A549 (cell line): ENCODE data around the gene ELL. TPM values are rescaled to one million over a fixed set of nuclear protein-coding genes. Genes with fewer than 3 reads are reported as not detected.

Source experiments
- ATAC-seq, 2 experiments: fragments of 200-7000 bp in 1 of 2; fragments of >200 bp in 1 of 2; cut with Nextera tagmentation in 1 of 2; cut with Tn5 transposase in 1 of 2; 3 replicates each; pipeline versions ENCODE4 v1.8.0 to v1.9.1; 2018 to 2020; ENCODE audit warnings: mild to moderate bottlenecking in 1 of 2, moderate library complexity in 1 of 2
- CTCF ChIA-PET: fragments of 300-600 bp; sonication (Branson Sonifier 250); formaldehyde crosslinking; extraction: SDS; loops from one replicate; lab custom pipeline; 2021; ENCODE audit warnings: antibody characterized with exemption, inconsistent platforms; lab: Yijun Ruan, JAX
- POLR2A ChIA-PET: fragments of 350-600 bp; formaldehyde crosslinking; extraction: SDS; loops from one replicate; lab custom pipeline; 2021; ENCODE audit warnings: antibody characterized with exemption, inconsistent platforms; lab: Yijun Ruan, JAX
- DNase-seq, 2 experiments: peaks; one replicate each; pipeline versions ENCODE4 v3.0.0 to v3.0.0-alpha.2; 2011 to 2016; ENCODE audit warnings: low read depth in 1 of 2, low spot score in 1 of 2
- FAIRE-seq: peaks from 2 replicates; lab custom pipeline; 2011; peaks lifted over from hg19 to GRCh38; lab: Jason Lieb, UNC
- H3K27ac ChIP-seq, 2 experiments: fragments of >200 bp; sonication (Bioruptor Twin); formaldehyde crosslinking; 3 replicates each; pipeline ENCODE4 v1.5.1; 2016 to 2017
- H3K4me1 ChIP-seq: fragments of >200 bp; sonication (Bioruptor Twin); formaldehyde crosslinking; 3 replicates; pipeline ENCODE4 v1.6.1; 2016
- H3K4me2 ChIP-seq: fragments of >200 bp; sonication (Bioruptor Twin); formaldehyde crosslinking; 3 replicates; pipeline ENCODE4 v1.6.1; 2016
- H3K4me3 ChIP-seq: fragments of >200 bp; sonication (Bioruptor Twin); formaldehyde crosslinking; 3 replicates; pipeline ENCODE4 v1.5.1; 2016
- H3K9me3 ChIP-seq: fragments of >200 bp; sonication (Bioruptor Twin); formaldehyde crosslinking; 3 replicates; pipeline ENCODE4 v1.6.1; 2016
- CEBPB ChIP-seq, 2 experiments: fragments of >200 bp in 1 of 2; sonication (Bioruptor Twin) in 1 of 2; formaldehyde crosslinking in 1 of 2; IDR thresholded peaks; 2 replicates each; pipeline ENCODE4 v1.6.1; 2012 to 2016
- CHD2 ChIP-seq: fragments of 150-350 bp; IDR thresholded peaks from 2 replicates; pipeline ENCODE4 v1.6.1; 2014; ENCODE audit warnings: low read length; ENCODE audit not compliant: partially characterized antibody
- EHF ChIP-seq: fragments of 250-450 bp; sonication (Bioruptor Pico); IDR thresholded peaks from 2 replicates; pipeline ENCODE4 v1.5.0; 2020; ENCODE audit warnings: mild to moderate bottlenecking
- EHMT2 ChIP-seq: fragments of 200-600 bp; sonication (generic); IDR thresholded peaks from 2 replicates; pipeline ENCODE4 v1.6.1; 2016; ENCODE audit warnings: antibody characterized with exemption, low read depth, mild to moderate bottlenecking, moderate library complexity
- EP300 ChIP-seq, 2 experiments: fragments of >200 bp; sonication (Bioruptor Twin); formaldehyde crosslinking; IDR thresholded peaks; 2 replicates in 1 of 2; 3 replicates in 1 of 2; pipeline ENCODE4 v1.6.1; 2016 to 2017
- FOSL2 ChIP-seq, 2 experiments: fragments of 450-650 bp in 1 of 2; fragments of >200 bp in 1 of 2; sonication (Bioruptor Twin) in 1 of 2; formaldehyde crosslinking; IDR thresholded peaks; 2 replicates each; pipeline versions ENCODE4 v1.5.0 to v1.6.1; 2016 to 2020; ENCODE audit warnings: mild to moderate bottlenecking in 1 of 2, moderate library complexity in 1 of 2
- FOXS1 ChIP-seq: fragments of 250-450 bp; sonication (Bioruptor Pico); IDR thresholded peaks from 2 replicates; pipeline ENCODE4 v1.5.0; 2020; ENCODE audit warnings: mild to moderate bottlenecking, moderate library complexity
- GATA3 ChIP-seq: IDR thresholded peaks from 2 replicates; pipeline ENCODE4 v1.6.1; 2012; ENCODE audit warnings: borderline replicate concordance
- JUN ChIP-seq, 2 experiments: fragments of >200 bp; sonication (Bioruptor Twin); formaldehyde crosslinking; IDR thresholded peaks; 2 replicates in 1 of 2; 3 replicates in 1 of 2; pipeline ENCODE4 v1.6.1; 2016 to 2017
- MAZ ChIP-seq: fragments of 150-350 bp; IDR thresholded peaks from 2 replicates; pipeline ENCODE4 v1.6.1; 2014; ENCODE audit warnings: antibody characterized with exemption, low read depth, low read length, borderline replicate concordance
- RARB ChIP-seq: fragments of 250-450 bp; sonication (Bioruptor Pico); IDR thresholded peaks from 2 replicates; pipeline ENCODE4 v1.8.0; 2021; ENCODE audit warnings: mild to moderate bottlenecking, moderate library complexity
- RNF2 ChIP-seq: fragments of 200-600 bp; sonication (generic); IDR thresholded peaks from 2 replicates; pipeline ENCODE4 v1.6.1; 2016; ENCODE audit warnings: low read depth, mild to moderate bottlenecking, antibody characterized with exemption, moderate library complexity, borderline replicate concordance
- TFCP2L1 ChIP-seq: fragments of 250-450 bp; sonication (Bioruptor Pico); IDR thresholded peaks from 2 replicates; pipeline ENCODE4 v1.5.0; 2021; ENCODE audit warnings: mild to moderate bottlenecking
- ZFP36 ChIP-seq: fragments of 450-650 bp; IDR thresholded peaks from 2 replicates; pipeline ENCODE4 v1.6.1; 2014; ENCODE audit warnings: borderline replicate concordance; ENCODE audit not compliant: partially characterized antibody
- ZSCAN20 ChIP-seq: fragments of 250-450 bp; sonication (Bioruptor Pico); IDR thresholded peaks from 2 replicates; pipeline ENCODE4 v1.8.0; 2022; ENCODE audit warnings: mild to moderate bottlenecking, moderate library complexity
- WGBS: methylation state at CpG from one replicate; pipeline ENCODE4 v1.1.6; 2017; ENCODE audit errors: missing lambda C conversion rate; 5-methylcytosine and 5-hydroxymethylcytosine counted together
- polyA plus RNA-seq, 4 experiments: library from polyadenylated mRNA; depleted of rRNA in 3 of 4; stranded (reverse); fragments of >200 nt; fragmentation: RNase III in 1 of 4; extraction: RNeasy Plus Mini Kit Qiagen cat#74134 plus additional on column Dnase treatment in 1 of 4; gene quantifications; 2 replicates in 3 of 4; 3 replicates in 1 of 4; pipeline ENCODE4 v1.2.3, GENCODE V29; 2011 to 2017
- TF ChIP-seq, protein P1 (sequence below): fragments of 150-350 bp; IDR thresholded peaks from 2 replicates; pipeline ENCODE4 v1.6.1; 2014; ENCODE audit warnings: low read depth, mild to moderate bottlenecking, low read length
- TF ChIP-seq, protein P2 (sequence below): fragments of >200 bp; sonication (Bioruptor Twin); formaldehyde crosslinking; IDR thresholded peaks from 3 replicates; pipeline ENCODE4 v1.5.1; 2016
- TF ChIP-seq, protein P3 (sequence below): IDR thresholded peaks from 2 replicates; pipeline ENCODE4 v1.6.1; 2012
- TF ChIP-seq, protein P4 (sequence below): IDR thresholded peaks from 2 replicates; pipeline ENCODE4 v1.6.1; 2012

ELL gene
- polyA plus RNA-seq, 2 of the 4 experiments (the other 2 are of a cell fraction): 1.6 to 3.6 TPM

DNA sequence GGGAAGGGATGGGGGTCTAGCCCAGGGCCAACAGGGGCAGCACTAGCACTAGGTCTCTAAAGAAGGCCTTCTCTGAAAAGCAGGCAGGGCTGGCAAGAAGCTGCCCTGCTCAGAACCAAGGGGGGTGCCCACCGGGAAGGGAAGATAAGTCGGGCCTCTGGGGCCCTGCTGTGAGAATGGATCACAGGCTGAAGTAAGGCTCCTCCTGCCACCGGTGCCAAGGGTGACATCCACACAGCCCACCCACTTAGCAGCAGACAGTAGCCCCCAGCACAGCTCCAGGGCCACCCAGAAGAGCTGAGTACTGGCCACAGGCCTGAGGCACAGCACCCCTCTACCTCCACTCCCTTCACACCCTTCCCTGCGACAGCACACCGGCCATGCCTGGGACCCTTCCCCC is 5.9 kb downstream of the ELL start:
- DNase-seq (no peak), FAIRE-seq (no peak), ATAC-seq (no peak)
- H3K27ac ChIP-seq: peak overlapping the region in 1 of 2 experiments; percentile 18; a peak in 1 of 6 replicates
- no peaks in the 10 kb centered on the region for H3K9me3 ChIP-seq
- TF ChIP-seq FOXS1 (CRISPR knock-in tag) (no peak), RNF2 (no peak), ZSCAN20 (no peak), EP300 (IDR thresholded peaks at IDR 0.05) (no peak), RARB (CRISPR knock-in tag) (no peak), CHD2 (no peak), FOSL2 (IDR thresholded peaks at IDR 0.05) (no peak), FOSL2 (CRISPR knock-in tag; IDR thresholded peaks at IDR 0.05) (no peak), EHF (CRISPR knock-in tag) (no peak), MAZ (no peak), JUN (IDR thresholded peaks at IDR 0.05) (no peak), EHMT2 (no peak), ZFP36 (no peak), GATA3 (no peak)
- TF ChIP-seq, protein P1, sequence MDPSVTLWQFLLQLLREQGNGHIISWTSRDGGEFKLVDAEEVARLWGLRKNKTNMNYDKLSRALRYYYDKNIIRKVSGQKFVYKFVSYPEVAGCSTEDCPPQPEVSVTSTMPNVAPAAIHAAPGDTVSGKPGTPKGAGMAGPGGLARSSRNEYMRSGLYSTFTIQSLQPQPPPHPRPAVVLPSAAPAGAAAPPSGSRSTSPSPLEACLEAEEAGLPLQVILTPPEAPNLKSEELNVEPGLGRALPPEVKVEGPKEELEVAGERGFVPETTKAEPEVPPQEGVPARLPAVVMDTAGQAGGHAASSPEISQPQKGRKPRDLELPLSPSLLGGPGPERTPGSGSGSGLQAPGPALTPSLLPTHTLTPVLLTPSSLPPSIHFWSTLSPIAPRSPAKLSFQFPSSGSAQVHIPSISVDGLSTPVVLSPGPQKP: no peak
- TF ChIP-seq, protein P2, sequence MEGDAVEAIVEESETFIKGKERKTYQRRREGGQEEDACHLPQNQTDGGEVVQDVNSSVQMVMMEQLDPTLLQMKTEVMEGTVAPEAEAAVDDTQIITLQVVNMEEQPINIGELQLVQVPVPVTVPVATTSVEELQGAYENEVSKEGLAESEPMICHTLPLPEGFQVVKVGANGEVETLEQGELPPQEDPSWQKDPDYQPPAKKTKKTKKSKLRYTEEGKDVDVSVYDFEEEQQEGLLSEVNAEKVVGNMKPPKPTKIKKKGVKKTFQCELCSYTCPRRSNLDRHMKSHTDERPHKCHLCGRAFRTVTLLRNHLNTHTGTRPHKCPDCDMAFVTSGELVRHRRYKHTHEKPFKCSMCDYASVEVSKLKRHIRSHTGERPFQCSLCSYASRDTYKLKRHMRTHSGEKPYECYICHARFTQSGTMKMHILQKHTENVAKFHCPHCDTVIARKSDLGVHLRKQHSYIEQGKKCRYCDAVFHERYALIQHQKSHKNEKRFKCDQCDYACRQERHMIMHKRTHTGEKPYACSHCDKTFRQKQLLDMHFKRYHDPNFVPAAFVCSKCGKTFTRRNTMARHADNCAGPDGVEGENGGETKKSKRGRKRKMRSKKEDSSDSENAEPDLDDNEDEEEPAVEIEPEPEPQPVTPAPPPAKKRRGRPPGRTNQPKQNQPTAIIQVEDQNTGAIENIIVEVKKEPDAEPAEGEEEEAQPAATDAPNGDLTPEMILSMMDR: no peak
- TF ChIP-seq, protein P3, sequence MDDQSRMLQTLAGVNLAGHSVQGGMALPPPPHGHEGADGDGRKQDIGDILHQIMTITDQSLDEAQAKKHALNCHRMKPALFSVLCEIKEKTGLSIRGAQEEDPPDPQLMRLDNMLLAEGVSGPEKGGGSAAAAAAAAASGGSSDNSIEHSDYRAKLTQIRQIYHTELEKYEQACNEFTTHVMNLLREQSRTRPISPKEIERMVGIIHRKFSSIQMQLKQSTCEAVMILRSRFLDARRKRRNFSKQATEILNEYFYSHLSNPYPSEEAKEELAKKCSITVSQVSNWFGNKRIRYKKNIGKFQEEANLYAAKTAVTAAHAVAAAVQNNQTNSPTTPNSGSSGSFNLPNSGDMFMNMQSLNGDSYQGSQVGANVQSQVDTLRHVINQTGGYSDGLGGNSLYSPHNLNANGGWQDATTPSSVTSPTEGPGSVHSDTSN: no peak
- TF ChIP-seq, protein P4, sequence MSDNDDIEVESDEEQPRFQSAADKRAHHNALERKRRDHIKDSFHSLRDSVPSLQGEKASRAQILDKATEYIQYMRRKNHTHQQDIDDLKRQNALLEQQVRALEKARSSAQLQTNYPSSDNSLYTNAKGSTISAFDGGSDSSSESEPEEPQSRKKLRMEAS: no peak
- no peak overlapping the region for H3K4me3 ChIP-seq
- peak overlapping the region; percentile 51; the same call in 2 of the 3 replicates for H3K4me2 ChIP-seq
- WGBS: 93% methylated on average over 3 of the region's 5 CpGs
- CTCF ChIA-PET: interaction anchor here (0.7 to 1.3 kb wide), 3 partner anchors 56 to 114 kb away, joined by 3 to 5 read pairs (median 3); partner anchors contain the start of gene REX1BD
- peaks cover 27% of the 10 kb centered on the region for H3K4me1 ChIP-seq
- POLR2A ChIA-PET: no interaction called here

DNA sequence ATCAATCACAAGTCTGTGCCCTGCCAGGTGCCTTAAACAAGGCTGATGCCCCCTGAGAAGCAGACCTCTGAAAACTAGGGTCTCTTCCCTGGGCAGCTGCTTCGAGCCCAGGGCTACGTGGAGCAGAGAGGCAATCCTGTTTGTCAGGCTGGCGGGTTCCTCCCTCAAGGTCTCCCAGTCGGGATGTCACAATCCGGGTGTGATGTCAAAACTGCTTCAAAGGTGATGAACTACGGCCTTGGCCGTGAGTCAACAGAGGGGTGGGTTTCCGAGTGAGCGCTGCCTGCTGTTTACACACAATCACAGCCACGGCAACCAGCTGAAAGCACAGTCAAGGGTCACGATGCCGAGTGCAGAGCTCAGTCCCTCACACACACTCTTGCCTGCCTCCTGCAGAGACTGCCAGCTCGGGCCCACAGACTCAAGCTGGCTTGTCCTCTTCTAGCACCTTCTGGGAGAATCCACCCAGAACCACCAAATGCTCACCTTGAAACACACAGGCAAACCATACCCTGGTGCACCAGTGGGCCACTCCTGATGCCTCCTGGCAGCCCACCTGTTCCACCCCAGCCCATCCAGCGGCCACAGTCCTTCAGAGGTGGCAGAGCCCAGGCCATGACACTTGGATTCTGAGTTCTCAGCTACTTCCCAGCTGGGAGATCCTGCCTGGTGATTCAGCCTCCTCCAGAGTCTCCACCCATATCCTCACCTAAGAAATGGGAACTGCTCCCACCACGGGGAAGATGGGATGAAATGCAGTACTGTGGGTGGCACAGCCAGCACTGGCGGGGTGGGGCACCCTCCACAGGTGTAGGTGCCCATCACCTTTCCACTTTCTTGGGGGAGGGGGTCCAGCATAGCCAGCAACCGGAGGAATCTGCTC is 6.8 kb downstream of the ELL start:
- Histone ChIP-seq H3K4me3 (no peak overlapping the region), H3K27ac (peak overlapping the region in 1 of 2 experiments; percentile 73; a peak in 4 of 6 replicates), H3K4me1 (peaks cover 26% of the 10 kb centered on the region), H3K9me3 (no peaks in the 10 kb centered on the region), H3K4me2 (peak overlapping the region; percentile 51)
- peak in 1 of 2 experiments; percentile 64 for DNase-seq
- TF ChIP-seq CEBPB (IDR thresholded peaks at IDR 0.05) (0 out of 4 replicates have a peak, but pooled peaks of 1 of the 2 experiments have one; percentile 29), TFCP2L1 (no peak)
- WGBS: 42% methylated on average over 6 of the region's 17 CpGs
- peak; percentile 57 to 70; a peak in 5 of 6 replicates for ATAC-seq
- ChIA-PET POLR2A (no interaction called here), CTCF (interaction anchor here (0.9 kb wide), 1 partner anchor 47 kb away, joined by 3 read pairs; no protein-coding TSS in a partner anchor)
- FAIRE-seq: no peak
